ENCODE data around the gene ACSBG1. TPM values are rescaled to one million over a fixed set of nuclear protein-coding genes. Genes with fewer than 3 reads are reported as not detected.

Gene ACSBG1
- total and polyA plus RNA-seq, 10 of the 15 experiments (the other 5 are each of a cell fraction or from before 2014, with no cell fraction given): 0.11 to 0.75 (median 0.42) TPM

GRCh38 chr15:78232951-78233350 lies 1.4 kb downstream of the ACSBG1 start:
- H3K4me2 ChIP-seq (ENCODE audit: control insufficient read depth, insufficient read depth): no peak overlapping the region
- H3K79me2 ChIP-seq (ENCODE audit: control insufficient read depth, insufficient read depth, low read length): no peaks in the 10 kb centered on the region
- no peak overlapping the region; the same call in 1 of the 2 replicates for H3K9ac ChIP-seq (ENCODE audit: control insufficient read depth, insufficient read depth, low read length)
- ChIA-PET RAD21 (ENCODE audit: unreplicated experiment) (no interaction called here), CTCF (interaction anchor here (0.9 kb wide), 1 partner anchor 7 kb away, joined by 4 read pairs; no protein-coding TSS in a partner anchor), SMC1A (ENCODE audit: uncharacterized antibody, unreplicated experiment) (interaction anchor here (1.3 kb wide), 1 partner anchor 75 kb away, joined by 3 read pairs; no protein-coding TSS in a partner anchor), POLR2A (no interaction called here)
- in situ Hi-C loops (cut with MboI): no loop called here
- no peak for FAIRE-seq
- WGBS (ENCODE audit: insufficient coverage, insufficient replicate concordance, low lambda C conversion rate, missing lambda C conversion rate): 30% methylated on average over 4 of the region's 5 CpGs
- H3K27ac ChIP-seq (ENCODE audit: control insufficient read depth, insufficient read depth): no peak overlapping the region
- no peak overlapping the region for H2AFZ ChIP-seq (ENCODE audit: control insufficient read depth, low read depth, low read length)
- no peaks in the 10 kb centered on the region; a peak in 1 of 4 replicates for H3K27me3 ChIP-seq (replicated peaks in 1 of 2; ENCODE audit: control insufficient read depth in 2 of 2, insufficient read depth in 2 of 2, low read length in 1 of 2)
- TF ChIP-seq BCL3 (IDR thresholded peaks at IDR 0.05; ENCODE audit: borderline replicate concordance, insufficient read depth, low read depth, low read length, poor library complexity, severe bottlenecking) (no peak), BHLHE40 (IDR thresholded peaks at IDR 0.05; ENCODE audit: borderline replicate concordance in 1 of 2, low read depth in 2 of 2, low read length in 1 of 2) (no peak), ZZZ3 (IDR thresholded peaks at IDR 0.05; ENCODE audit: control insufficient read depth, insufficient read length, low read depth) (no peak), PML (IDR thresholded peaks at IDR 0.05; ENCODE audit: low read length) (no peak), SIX5 (IDR thresholded peaks at IDR 0.05; ENCODE audit: low read depth, low read length, severe bottlenecking) (no peak), TARDBP (IDR thresholded peaks at IDR 0.05; ENCODE audit: borderline replicate concordance) (no peak), CBFB (IDR thresholded peaks at IDR 0.05; ENCODE audit: low read depth) (no peak)
- TF ChIP-seq, protein P1, sequence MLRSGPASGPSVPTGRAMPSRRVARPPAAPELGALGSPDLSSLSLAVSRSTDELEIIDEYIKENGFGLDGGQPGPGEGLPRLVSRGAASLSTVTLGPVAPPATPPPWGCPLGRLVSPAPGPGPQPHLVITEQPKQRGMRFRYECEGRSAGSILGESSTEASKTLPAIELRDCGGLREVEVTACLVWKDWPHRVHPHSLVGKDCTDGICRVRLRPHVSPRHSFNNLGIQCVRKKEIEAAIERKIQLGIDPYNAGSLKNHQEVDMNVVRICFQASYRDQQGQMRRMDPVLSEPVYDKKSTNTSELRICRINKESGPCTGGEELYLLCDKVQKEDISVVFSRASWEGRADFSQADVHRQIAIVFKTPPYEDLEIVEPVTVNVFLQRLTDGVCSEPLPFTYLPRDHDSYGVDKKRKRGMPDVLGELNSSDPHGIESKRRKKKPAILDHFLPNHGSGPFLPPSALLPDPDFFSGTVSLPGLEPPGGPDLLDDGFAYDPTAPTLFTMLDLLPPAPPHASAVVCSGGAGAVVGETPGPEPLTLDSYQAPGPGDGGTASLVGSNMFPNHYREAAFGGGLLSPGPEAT (IDR thresholded peaks at IDR 0.05; ENCODE audit: low read depth): no peak
- H3K9me3 ChIP-seq (replicated peaks; ENCODE audit: control insufficient read depth, insufficient read depth, low read length): no peaks in the 10 kb centered on the region
- H4K20me1 ChIP-seq (ENCODE audit: control insufficient read depth, insufficient read depth): no peaks in the 10 kb centered on the region
- H3K4me1 ChIP-seq (ENCODE audit: control insufficient read depth, insufficient read depth, low read length): no peaks in the 10 kb centered on the region; the same call in 1 of the 2 replicates
- BruUV-seq (replicated peaks): no TSS peak
- H3K4me3 ChIP-seq: no peak overlapping the region
- DNase-seq (ENCODE audit: low read depth, low spot score): no peak
- ATAC-seq: no peak
- intact Hi-C loops (cut with micrococcal nuclease; ENCODE audit: unreplicated experiment): no loop called here
- no peaks in the 10 kb centered on the region for H3K36me3 ChIP-seq (ENCODE audit: control insufficient read depth in 2 of 2, insufficient read depth in 2 of 2, low read length in 1 of 2)

Data from GM12878 (cell line).